DOHH2 (cell line): ENCODE results near the gene ALOX5AP.

ENCODE experiments used
- EZH2phosphoT487 ChIP-seq: fragments of 200-600 bp; sonication (generic); IDR thresholded peaks from 2 replicates; pipeline ENCODE4 v1.6.1; 2017; ENCODE audit warnings: borderline replicate concordance, mild to moderate bottlenecking, antibody characterized with exemption, low read length, moderate library complexity, mixed read lengths
- TF ChIP-seq, protein P1 (sequence below): fragments of 200-600 bp; sonication (generic); IDR thresholded peaks from one replicate; pipeline ENCODE4 v1.5.1; 2014; ENCODE audit warnings: antibody characterized with exemption, mild to moderate bottlenecking, low read depth, low read length; ENCODE audit not compliant: poor library complexity, severe bottlenecking

DNA sequence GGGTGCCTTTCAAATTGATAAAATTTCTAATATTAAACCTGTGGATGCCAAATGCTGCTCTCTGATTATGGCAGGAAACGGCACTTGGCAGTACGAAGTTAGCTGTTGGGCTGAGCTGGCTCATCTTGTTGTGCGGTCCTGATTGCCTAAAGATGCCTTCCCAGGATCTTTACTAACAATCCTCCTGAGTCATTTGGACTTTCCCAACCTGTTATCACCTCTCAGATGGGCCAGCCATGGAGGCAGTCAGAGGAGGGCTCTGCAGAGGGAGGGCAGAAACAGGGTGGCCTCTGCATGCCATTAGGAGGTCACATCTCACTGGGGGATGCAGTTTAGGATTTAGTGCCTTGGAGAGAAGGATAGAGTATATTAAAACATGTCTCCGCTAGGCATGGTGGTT is 27.3 kb downstream of the ALOX5AP start:
- TF ChIP-seq, protein P1, sequence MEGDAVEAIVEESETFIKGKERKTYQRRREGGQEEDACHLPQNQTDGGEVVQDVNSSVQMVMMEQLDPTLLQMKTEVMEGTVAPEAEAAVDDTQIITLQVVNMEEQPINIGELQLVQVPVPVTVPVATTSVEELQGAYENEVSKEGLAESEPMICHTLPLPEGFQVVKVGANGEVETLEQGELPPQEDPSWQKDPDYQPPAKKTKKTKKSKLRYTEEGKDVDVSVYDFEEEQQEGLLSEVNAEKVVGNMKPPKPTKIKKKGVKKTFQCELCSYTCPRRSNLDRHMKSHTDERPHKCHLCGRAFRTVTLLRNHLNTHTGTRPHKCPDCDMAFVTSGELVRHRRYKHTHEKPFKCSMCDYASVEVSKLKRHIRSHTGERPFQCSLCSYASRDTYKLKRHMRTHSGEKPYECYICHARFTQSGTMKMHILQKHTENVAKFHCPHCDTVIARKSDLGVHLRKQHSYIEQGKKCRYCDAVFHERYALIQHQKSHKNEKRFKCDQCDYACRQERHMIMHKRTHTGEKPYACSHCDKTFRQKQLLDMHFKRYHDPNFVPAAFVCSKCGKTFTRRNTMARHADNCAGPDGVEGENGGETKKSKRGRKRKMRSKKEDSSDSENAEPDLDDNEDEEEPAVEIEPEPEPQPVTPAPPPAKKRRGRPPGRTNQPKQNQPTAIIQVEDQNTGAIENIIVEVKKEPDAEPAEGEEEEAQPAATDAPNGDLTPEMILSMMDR = no peak
- TF ChIP-seq EZH2phosphoT487 = no peak
